GM12878 (cell line): ENCODE measurements around the gene KCNAB2. TPM values are rescaled to one million over a fixed set of nuclear protein-coding genes. Genes with fewer than 3 reads are reported as not detected.

ENCODE experiments used
- ATAC-seq: fragments of 200-7000 bp; cut with Tn5 transposase; 3 replicates; pipeline ENCODE4 v1.9.1; 2020; ENCODE audit warnings: mild to moderate bottlenecking, moderate library complexity
- BruUV-seq: library from RNA; stranded (reverse); fragments of 400-500 nt; replicated peaks from 2 replicates; lab custom pipeline; 2021; lab: Mats Ljungman, UMichigan
- CTCF ChIA-PET: fragments of 300-600 bp; sonication (Branson Sonifier 250); formaldehyde crosslinking; extraction: SDS; loops from one replicate; lab custom pipeline; 2021; ENCODE audit warnings: inconsistent platforms; lab: Yijun Ruan, JAX
- POLR2A ChIA-PET: fragments of 350-600 bp; formaldehyde crosslinking; extraction: SDS; loops from one replicate; lab custom pipeline; 2021; ENCODE audit warnings: inconsistent platforms; lab: Charles Lee
- RAD21 ChIA-PET: fragments of 300-600 bp; sonication (Branson Sonifier 250); formaldehyde crosslinking; loops from one replicate; lab custom pipeline; 2023; ENCODE audit warnings: antibody characterized with exemption; ENCODE audit not compliant: unreplicated experiment; lab: Charles Lee
- SMC1A ChIA-PET: fragments of 300-600 bp; sonication (Branson Sonifier 250); formaldehyde crosslinking; loops from one replicate; lab custom pipeline; 2023; ENCODE audit not compliant: unreplicated experiment, uncharacterized antibody; lab: Charles Lee
- DNase-seq: peaks from one replicate; pipeline ENCODE4 v3.0.0-alpha.2; 2011; ENCODE audit warnings: low read depth, low spot score
- FAIRE-seq: peaks from 3 replicates; lab custom pipeline; 2011; peaks lifted over from hg19 to GRCh38; lab: Jason Lieb, UNC
- H2AFZ ChIP-seq: 2 replicates; pipeline ENCODE4 v1.6.0; 2011; ENCODE audit warnings: low read depth, low read length, control low read depth; ENCODE audit not compliant: control insufficient read depth
- H3K27ac ChIP-seq: 2 replicates; pipeline ENCODE4 v1.5.1; 2011; ENCODE audit warnings: control low read depth; ENCODE audit not compliant: control insufficient read depth, insufficient read depth
- H3K27me3 ChIP-seq, 2 experiments: replicated peaks in 1 of 2; 2 replicates each; pipeline versions ENCODE4 v1.6.0 to v1.6.1; 2011; ENCODE audit warnings: low read length in 1 of 2; ENCODE audit not compliant: control insufficient read depth in 2 of 2, insufficient read depth in 2 of 2
- H3K36me3 ChIP-seq, 2 experiments: 2 replicates each; pipeline ENCODE4 v1.5.1; 2011; ENCODE audit warnings: low read length in 1 of 2; ENCODE audit not compliant: control insufficient read depth in 2 of 2, insufficient read depth in 2 of 2
- H3K4me1 ChIP-seq: 2 replicates; pipeline ENCODE4 v1.6.1; 2011; ENCODE audit warnings: mild to moderate bottlenecking, low read length, moderate library complexity, mixed read lengths; ENCODE audit not compliant: control insufficient read depth, insufficient read depth
- H3K4me2 ChIP-seq: 2 replicates; pipeline ENCODE4 v1.6.0; 2011; ENCODE audit warnings: control low read depth; ENCODE audit not compliant: control insufficient read depth, insufficient read depth
- H3K4me3 ChIP-seq: fragments of 200-600 bp; sonication (generic); 2 replicates; pipeline ENCODE4 v1.5.1; 2016
- H3K79me2 ChIP-seq: 2 replicates; pipeline ENCODE4 v1.6.0; 2011; ENCODE audit warnings: low read length; ENCODE audit not compliant: control insufficient read depth, insufficient read depth
- H3K9ac ChIP-seq: 2 replicates; pipeline ENCODE4 v1.8.0; 2011; ENCODE audit warnings: low read length, control low read depth, mixed read lengths; ENCODE audit not compliant: control insufficient read depth, insufficient read depth
- H3K9me3 ChIP-seq: replicated peaks from 3 replicates; pipeline ENCODE4 v1.5.1; 2011; ENCODE audit warnings: mild to moderate bottlenecking, low read length; ENCODE audit not compliant: control insufficient read depth, insufficient read depth
- H4K20me1 ChIP-seq: 2 replicates; pipeline ENCODE4 v1.6.0; 2011; ENCODE audit not compliant: control insufficient read depth, insufficient read depth
- CREB1 ChIP-seq: IDR thresholded peaks from 2 replicates; pipeline ENCODE4 v1.6.1; 2012; ENCODE audit warnings: low read depth, mild to moderate bottlenecking, inconsistent platforms
- E2F8 ChIP-seq: fragments of 450-650 bp; IDR thresholded peaks from 2 replicates; pipeline ENCODE4 v1.6.1; 2018; ENCODE audit warnings: mild to moderate bottlenecking, low read depth, moderate library complexity; ENCODE audit not compliant: partially characterized antibody
- EZH2 ChIP-seq: IDR thresholded peaks from 2 replicates; pipeline ENCODE4 v1.6.1; 2012; ENCODE audit warnings: low read depth, mild to moderate bottlenecking, control low read depth, inconsistent platforms, low read length, borderline replicate concordance; ENCODE audit not compliant: control insufficient read depth
- HDGF ChIP-seq: fragments of 450-650 bp; IDR thresholded peaks from 2 replicates; pipeline ENCODE4 v1.6.1; 2016; ENCODE audit warnings: antibody characterized with exemption
- IKZF2 ChIP-seq, 2 experiments: fragments of 450-650 bp; IDR thresholded peaks; 2 replicates each; pipeline ENCODE4 v1.6.1; 2017; ENCODE audit warnings: mild to moderate bottlenecking in 2 of 2, moderate library complexity in 2 of 2
- RBBP5 ChIP-seq: fragments of 200-600 bp; sonication (generic); conservative IDR thresholded peaks from 2 replicates; pipeline ENCODE4 v1.6.1; 2016
- SIN3A ChIP-seq: IDR thresholded peaks from 2 replicates; pipeline ENCODE4 v1.6.1; 2012; ENCODE audit warnings: low read depth, low read length, improper control_type of control experiment
- SREBF1 ChIP-seq: IDR thresholded peaks from 2 replicates; pipeline ENCODE4 v1.6.1; 2012; ENCODE audit warnings: mild to moderate bottlenecking, low read length
- SUPT20H ChIP-seq: IDR thresholded peaks from 2 replicates; pipeline ENCODE4 v1.6.1; 2011; ENCODE audit warnings: low read depth, mild to moderate bottlenecking, low read length, moderate library complexity, borderline replicate concordance; ENCODE audit not compliant: control insufficient read depth
- YBX1 ChIP-seq: fragments of 450-650 bp; IDR thresholded peaks from 2 replicates; pipeline ENCODE4 v1.6.1; 2016; ENCODE audit warnings: antibody characterized with exemption
- ZBTB40 ChIP-seq: fragments of 450-650 bp; IDR thresholded peaks from 2 replicates; pipeline ENCODE4 v1.6.1; 2016; ENCODE audit warnings: mild to moderate bottlenecking, moderate library complexity, borderline replicate concordance
- ZNF217 ChIP-seq: fragments of 450-650 bp; IDR thresholded peaks from 2 replicates; pipeline ENCODE4 v1.6.1; 2017; ENCODE audit warnings: antibody characterized with exemption, mild to moderate bottlenecking
- WGBS: methylation state at CpG from one replicate; pipeline ENCODE4 v1.1.6; 2016; ENCODE audit warnings: low lambda C conversion rate; ENCODE audit not compliant: insufficient replicate concordance, insufficient coverage; ENCODE audit errors: missing lambda C conversion rate; 5-methylcytosine and 5-hydroxymethylcytosine counted together
- in situ Hi-C: fragments of 300-500 bp; cut with MboI; formaldehyde crosslinking; loops from 9 replicates; pipeline ENCODE4 v1.14.3; 2018; ENCODE audit warnings: mixed read lengths
- intact Hi-C: fragments of 100-400 bp; cut with micrococcal nuclease; formaldehyde crosslinking; loops from one replicate; pipeline ENCODE4 v1.14.2; 2022; ENCODE audit not compliant: unreplicated experiment
- polyA plus RNA-seq, 11 experiments: library from polyadenylated mRNA; depleted of rRNA in 4 of 11; unstranded in 6 of 11; stranded (reverse) in 5 of 11; fragments of >200 nt; fragmentation: Nextera tagmentation in 4 of 11; fragmentation: Illumina TruSeq in 1 of 11; extraction: Ambion mirVana in 4 of 11; extraction: Trizol in 1 of 11; gene quantifications; 1 replicate in 1 of 11; 2 replicates in 10 of 11; pipeline versions ENCODE4 v1.2.1 to v1.2.3, GENCODE V29; 2011 to 2016; ENCODE audit warnings: inconsistent platforms in 2 of 11, missing spikeins in 2 of 11, low read depth in 1 of 11
- total RNA-seq, 4 experiments: library from RNA; depleted of rRNA in 3 of 4; stranded (reverse); fragments of >200 nt in 3 of 4; fragmentation: Illumina TruSeq in 1 of 4; extraction: Trizol in 1 of 4; gene quantifications; 2 replicates each; pipeline versions ENCODE4 v1.2.1 to v1.2.3, GENCODE V29; 2013 to 2021
- TF ChIP-seq, protein P1 (sequence below): fragments of 450-650 bp; formaldehyde crosslinking; IDR thresholded peaks from 2 replicates; pipeline ENCODE4 v1.4.0; 2022; ENCODE audit warnings: mild to moderate bottlenecking, moderate library complexity

The KCNAB2 gene
- total and polyA plus RNA-seq, 10 of the 15 experiments (the other 5 are each of a cell fraction or from before 2014, with no cell fraction given): 2.9 to 123 (median 62.4) TPM

- FAIRE-seq: no peak
- ChIA-PET RAD21 (no interaction called here), CTCF (no interaction called here), POLR2A (no interaction called here), SMC1A (no interaction called here)
- no peak overlapping the region for H3K4me3 ChIP-seq
- ATAC-seq: no peak
- intact Hi-C loops (no loop called here), in situ Hi-C loops (no loop called here)
- H3K9ac ChIP-seq: no peak overlapping the region
- H2AFZ ChIP-seq: no peak overlapping the region
- H3K4me1 ChIP-seq: no peaks in the 10 kb centered on the region
- H3K27ac ChIP-seq: no peak overlapping the region
- H3K9me3 ChIP-seq: no peaks in the 10 kb centered on the region
- no peaks in the 10 kb centered on the region for H3K36me3 ChIP-seq
- no peaks in the 10 kb centered on the region for H4K20me1 ChIP-seq
- H3K27me3 ChIP-seq: no peaks in the 10 kb centered on the region; a peak in 1 of 4 replicates
- 28% methylated on average over 16 of the region's 16 CpGs for WGBS
- H3K4me2 ChIP-seq: no peak overlapping the region
- no peaks in the 10 kb centered on the region for H3K79me2 ChIP-seq
- DNase-seq: no peak
- BruUV-seq: no TSS peak
- TF ChIP-seq ZNF217: no peak
- TF ChIP-seq, protein P1, sequence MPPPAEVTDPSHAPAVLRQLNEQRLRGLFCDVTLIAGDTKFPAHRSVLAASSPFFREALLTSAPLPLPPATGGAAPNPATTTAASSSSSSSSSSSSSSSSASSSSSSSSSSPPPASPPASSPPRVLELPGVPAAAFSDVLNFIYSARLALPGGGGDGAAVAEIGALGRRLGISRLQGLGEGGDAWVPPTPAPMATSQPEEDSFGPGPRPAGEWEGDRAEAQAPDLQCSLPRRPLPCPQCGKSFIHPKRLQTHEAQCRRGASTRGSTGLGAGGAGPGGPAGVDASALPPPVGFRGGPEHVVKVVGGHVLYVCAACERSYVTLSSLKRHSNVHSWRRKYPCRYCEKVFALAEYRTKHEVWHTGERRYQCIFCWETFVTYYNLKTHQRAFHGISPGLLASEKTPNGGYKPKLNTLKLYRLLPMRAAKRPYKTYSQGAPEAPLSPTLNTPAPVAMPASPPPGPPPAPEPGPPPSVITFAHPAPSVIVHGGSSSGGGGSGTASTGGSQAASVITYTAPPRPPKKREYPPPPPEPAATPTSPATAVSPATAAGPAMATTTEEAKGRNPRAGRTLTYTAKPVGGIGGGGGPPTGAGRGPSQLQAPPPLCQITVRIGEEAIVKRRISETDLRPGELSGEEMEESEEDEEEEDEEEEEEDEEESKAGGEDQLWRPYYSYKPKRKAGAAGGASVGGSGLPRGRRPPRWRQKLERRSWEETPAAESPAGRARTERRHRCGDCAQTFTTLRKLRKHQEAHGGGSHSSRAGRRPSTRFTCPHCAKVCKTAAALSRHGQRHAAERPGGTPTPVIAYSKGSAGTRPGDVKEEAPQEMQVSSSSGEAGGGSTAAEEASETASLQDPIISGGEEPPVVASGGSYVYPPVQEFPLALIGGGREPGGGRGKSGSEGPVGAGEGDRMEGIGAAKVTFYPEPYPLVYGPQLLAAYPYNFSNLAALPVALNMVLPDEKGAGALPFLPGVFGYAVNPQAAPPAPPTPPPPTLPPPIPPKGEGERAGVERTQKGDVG (CRISPR knock-in tag): no peak
- TF ChIP-seq RBBP5: no peak
- TF ChIP-seq HDGF: no peak
- TF ChIP-seq SUPT20H: no peak
- no peak for TF ChIP-seq IKZF2 (IDR thresholded peaks at IDR 0.05)
- no peak for TF ChIP-seq EZH2
- TF ChIP-seq SIN3A: no peak
- no peak for TF ChIP-seq CREB1
- TF ChIP-seq ZBTB40: no peak
- TF ChIP-seq SREBF1: no peak
- no peak for TF ChIP-seq YBX1
- TF ChIP-seq E2F8: no peak
These were observed 99.1 kb downstream of the KCNAB2 start for GRCh38 chr1:6144647-6145395.
